Kidney glomerular epithelial cell (primary cell): ENCODE results near the gene AHRR.
A peak's percentile ranks its signal among the peaks of the same experiment; 100 is the strongest.
"Not testable (repeated sequence)": the region's sequence is repeated elsewhere in the genome, so short reads cannot be mapped to it uniquely, and the experiment has no call there.

Experiments
- DNase-seq: peaks from one replicate; lab custom pipeline; 2025; lab: John Stamatoyannopoulos, UW

The AHRR gene

GRCh38 chr5:321230-321725 lies at the start of gene AHRR:
TSS of gene AHRR (plus strand) at chr5:321714. CDS start at chr5:343903, 22,189 bp downstream.
- peak; percentile 12 for DNase-seq

- DNase-seq: not testable (repeated sequence)
Measured at GRCh38 chr5:271828-272167, 49.7 kb upstream of the AHRR start.

- not testable (repeated sequence) for DNase-seq
Measured at GRCh38 chr5:273091-273490, 48.4 kb upstream of the AHRR start.

- not testable (repeated sequence) for DNase-seq
Measured at GRCh38 chr5:273491-273890, 48.0 kb upstream of the AHRR start.

- not testable (repeated sequence) for DNase-seq
Measured at GRCh38 chr5:274346-274745, 47.2 kb upstream of the AHRR start.

- DNase-seq: no peak
Measured at GRCh38 chr5:278646-279045, 42.9 kb upstream of the AHRR start.

GRCh38 chr5:279051-279665 lies 42.4 kb upstream of the AHRR start:
- DNase-seq: not testable (repeated sequence)

GRCh38 chr5:285991-286557 lies 35.4 kb upstream of the AHRR start:
- no peak for DNase-seq

GRCh38 chr5:290200-290599 lies 31.3 kb upstream of the AHRR start:
- not testable (repeated sequence) for DNase-seq

- not testable (repeated sequence) for DNase-seq
Measured at GRCh38 chr5:291345-291744, 30.2 kb upstream of the AHRR start.

- DNase-seq: not testable (repeated sequence)
Measured at GRCh38 chr5:294788-295187, 26.7 kb upstream of the AHRR start.

GRCh38 chr5:296207-296606 lies 25.3 kb upstream of the AHRR start:
- DNase-seq: not testable (repeated sequence)

- DNase-seq: peak; percentile 40
Measured at GRCh38 chr5:296954-297353, 24.6 kb upstream of the AHRR start.

GRCh38 chr5:297448-297847 lies 24.1 kb upstream of the AHRR start:
- DNase-seq: not testable (repeated sequence)

GRCh38 chr5:297991-298736 lies 23.4 kb upstream of the AHRR start:
- not testable (repeated sequence) for DNase-seq

- no peak for DNase-seq
Measured at GRCh38 chr5:298737-299125, 22.8 kb upstream of the AHRR start.

GRCh38 chr5:299921-300320 lies 21.6 kb upstream of the AHRR start:
- DNase-seq: not testable (repeated sequence)

GRCh38 chr5:300691-301435 lies 20.7 kb upstream of the AHRR start:
- not testable (repeated sequence) for DNase-seq

- DNase-seq: not testable (repeated sequence)
Measured at GRCh38 chr5:302416-302815, 19.1 kb upstream of the AHRR start.

- DNase-seq: no peak
Measured at GRCh38 chr5:302966-303365, 18.5 kb upstream of the AHRR start.

- peak; percentile 47 for DNase-seq
Measured at GRCh38 chr5:303741-304140, 17.8 kb upstream of the AHRR start.

GRCh38 chr5:305050-305449 lies 16.5 kb upstream of the AHRR start:
- no peak for DNase-seq
